Lung (tissue), 12 donors: ENCODE measurements around the gene XPR1. TPM values are rescaled to one million over a fixed set of nuclear protein-coding genes. Genes with fewer than 3 reads are reported as not detected.

ENCODE experiments used
- ATAC-seq: fragments of 200-7000 bp; cut with Tn5 transposase; one replicate; pipeline ENCODE4 v1.9.1; 2020; ENCODE audit warnings: moderate number of reproducible peaks; ENCODE audit not compliant: insufficient read depth, low FRiP score
- DNase-seq, 3 donors: peaks; one replicate each; pipeline ENCODE4 v3.0.0-alpha.2; 2013 to 2017
- H3K27ac ChIP-seq, 2 donors: one replicate each; pipeline ENCODE4 v1.5.1; 2013; ENCODE audit warnings: mild to moderate bottlenecking in 2 of 2, moderate library complexity in 2 of 2, control low read depth in 1 of 2, inconsistent platforms in 1 of 2, low read depth in 1 of 2, low read length in 1 of 2
- H3K27me3 ChIP-seq, 3 donors: one replicate each; pipeline ENCODE4 v1.5.1; 2013; ENCODE audit warnings: low read length in 2 of 3; ENCODE audit not compliant: control insufficient read depth in 3 of 3, insufficient read depth in 3 of 3
- H3K36me3 ChIP-seq, 4 donors: one replicate each; pipeline ENCODE4 v1.5.1; 2013; ENCODE audit warnings: low read length in 4 of 4, mild to moderate bottlenecking in 1 of 4, moderate library complexity in 1 of 4; ENCODE audit not compliant: control insufficient read depth in 4 of 4, insufficient read depth in 4 of 4
- H3K4me1 ChIP-seq, 5 donors: one replicate each; pipeline ENCODE4 v1.5.1; 2013; ENCODE audit warnings: low read length in 5 of 5, mild to moderate bottlenecking in 2 of 5, moderate library complexity in 1 of 5; ENCODE audit not compliant: control insufficient read depth in 5 of 5, insufficient read depth in 5 of 5
- H3K4me3 ChIP-seq: one replicate; pipeline ENCODE4 v1.5.1; 2013; ENCODE audit warnings: mild to moderate bottlenecking, control low read depth, moderate library complexity
- H3K9ac ChIP-seq, 2 donors: one replicate each; pipeline ENCODE4 v1.5.1; 2013; ENCODE audit warnings: low read length in 2 of 2, control low read depth in 1 of 2; ENCODE audit not compliant: insufficient read depth in 1 of 2
- H3K9me3 ChIP-seq, 4 donors: one replicate each; pipeline ENCODE4 v1.5.1; 2013; ENCODE audit warnings: low read length in 3 of 4, mild to moderate bottlenecking in 1 of 4, moderate library complexity in 1 of 4; ENCODE audit not compliant: control insufficient read depth in 4 of 4, insufficient read depth in 3 of 4
- CTCF ChIP-seq: IDR thresholded peaks from 2 replicates; pipeline ENCODE4 v1.5.1; 2012; ENCODE audit warnings: mild to moderate bottlenecking; ENCODE audit errors: control extremely low read depth, extremely low read depth
- WGBS, 2 donors: extraction: QIAGEN DNeasy Blood & Tissue Kit; methylation state at CpG; one replicate each; pipeline ENCODE4 v1.1.7; 2013; 5-methylcytosine and 5-hydroxymethylcytosine counted together
- polyA plus RNA-seq, 2 donors: library from polyadenylated mRNA; stranded (reverse); fragments of 200-250 nt; gene quantifications; one replicate each; pipeline ENCODE4 v1.2.1, GENCODE V29; 2013
- total RNA-seq, 2 donors: library from RNA; depleted of rRNA in 1 of 2; stranded (reverse); fragments of >200 nt in 1 of 2; gene quantifications; one replicate each; pipeline ENCODE4 v1.2.1, GENCODE V29; 2014 to 2021
- donor health status: control.
- donor health status: control.
- donor health status: Bipolar disorder and iron deficiency.
- donor health status: healthy.
- donor health status: DM: yes; HTN: yes; CAD: no.

The XPR1 gene
- total and polyA plus RNA-seq, 4 donors, result 7.4 to 44.0 (median 21.9) TPM

- ATAC-seq (no peak), DNase-seq (no peak)
- no peak overlapping the region for H3K9ac ChIP-seq
- no peak for TF ChIP-seq CTCF
- no peaks in the 10 kb centered on the region for H3K27me3 ChIP-seq
- H3K27ac ChIP-seq, result no peak overlapping the region
- peaks cover 0 to 8% (median 0%) of the 10 kb centered on the region in 5 donors for H3K4me1 ChIP-seq
- H3K9me3 ChIP-seq, result no peaks in the 10 kb centered on the region
- peaks cover 0 to 5% (median 4%) of the 10 kb centered on the region in 4 donors for H3K36me3 ChIP-seq
- no peak overlapping the region for H3K4me3 ChIP-seq
Observed at GRCh38 chr1:180805316-180805715, 173.5 kb downstream of the XPR1 start.

GRCh38 chr1:180811298-180811697 lies 179.5 kb downstream of the XPR1 start:
- DNase-seq (no peak), ATAC-seq (no peak)
- Histone ChIP-seq H3K9ac (no peak overlapping the region), H3K27ac (no peak overlapping the region), H3K4me3 (no peak overlapping the region), H3K4me1 (peaks cover 0 to 14% (median 2%) of the 10 kb centered on the region in 5 donors), H3K36me3 (peaks cover 0 to 7% (median 4%) of the 10 kb centered on the region in 4 donors), H3K27me3 (no peaks in the 10 kb centered on the region), H3K9me3 (no peaks in the 10 kb centered on the region)
- TF ChIP-seq CTCF, result no peak
- WGBS, 2 donors, result 97 to 100% methylated on average over 2 of the region's 2 CpGs

GRCh38 chr1:180811886-180812285 lies 180.1 kb downstream of the XPR1 start:
- no peaks in the 10 kb centered on the region for H3K27me3 ChIP-seq
- peaks cover 0 to 14% (median 2%) of the 10 kb centered on the region in 5 donors for H3K4me1 ChIP-seq
- no peak for ATAC-seq
- no peak for TF ChIP-seq CTCF
- peaks cover 0 to 6% (median 4%) of the 10 kb centered on the region in 4 donors for H3K36me3 ChIP-seq
- no peak overlapping the region for H3K9ac ChIP-seq
- H3K9me3 ChIP-seq, result no peaks in the 10 kb centered on the region
- no peak for DNase-seq
- H3K4me3 ChIP-seq, result no peak overlapping the region
- no peak overlapping the region for H3K27ac ChIP-seq

- TF ChIP-seq CTCF, result no peak
- Histone ChIP-seq H3K4me1 (peaks cover 0 to 14% (median 2%) of the 10 kb centered on the region in 5 donors), H3K36me3 (peaks cover 0 to 6% (median 1%) of the 10 kb centered on the region in 4 donors), H3K27me3 (no peaks in the 10 kb centered on the region), H3K27ac (no peak overlapping the region), H3K4me3 (no peak overlapping the region), H3K9ac (no peak overlapping the region), H3K9me3 (no peaks in the 10 kb centered on the region)
- DNase-seq (no peak), ATAC-seq (no peak)
Observed at GRCh38 chr1:180814258-180814657, 182.4 kb downstream of the XPR1 start.
